ENCODE data around the gene CCDC158. TPM values are rescaled to one million over a fixed set of nuclear protein-coding genes. Genes with fewer than 3 reads are reported as not detected.

CCDC158 gene
- total and polyA plus RNA-seq, 2 of the 8 experiments (the other 6 are each of a cell fraction or from before 2014, with no cell fraction given) = not detected

- H4K5ac ChIP-seq (ENCODE audit: insufficient read length, low read depth, low read length) = no peak overlapping the region
- 89% methylated on average over 1 of the region's 1 CpG; no CpG with 5 or more reads in 1 of the 2 experiments for WGBS, 2 experiments (ENCODE audit: extremely low coverage in 1 of 2, insufficient coverage in 1 of 2, insufficient read length in 1 of 2, insufficient replicate concordance in 2 of 2, low coverage in 1 of 2, low lambda C conversion rate in 2 of 2, missing lambda C conversion rate in 1 of 2)
- no peaks in the 10 kb centered on the region for H3K9me3 ChIP-seq (ENCODE audit: insufficient read depth in 2 of 2, low read depth in 1 of 2, low read length in 1 of 2)
- H3K4me2 ChIP-seq (ENCODE audit: insufficient read depth in 1 of 2, low read depth in 2 of 2, low read length in 2 of 2) = no peak overlapping the region
- H3K36me3 ChIP-seq (ENCODE audit: control insufficient read depth in 2 of 4, insufficient read depth in 4 of 4, low read length in 3 of 4) = no peaks in the 10 kb centered on the region
- no peak overlapping the region for H3K56ac ChIP-seq (replicated peaks; ENCODE audit: insufficient read length, low read depth, low read length)
- H3K27ac ChIP-seq (ENCODE audit: low read depth, low read length) = no peak overlapping the region
- no peak overlapping the region for H2AFZ ChIP-seq (ENCODE audit: low read length)
- no peak overlapping the region for H2BK12ac ChIP-seq (ENCODE audit: low read depth, low read length)
- no peak overlapping the region for H2BK15ac ChIP-seq (ENCODE audit: low read length)
- H3K23me2 ChIP-seq (ENCODE audit: low read depth, low read length) = no peaks in the 10 kb centered on the region
- no peak overlapping the region for H4K91ac ChIP-seq (replicated peaks; ENCODE audit: insufficient read length, low read length)
- H4K20me1 ChIP-seq (replicated peaks in 1 of 2; ENCODE audit: control insufficient read depth in 1 of 2, insufficient read depth in 2 of 2, low read length in 2 of 2) = no peaks in the 10 kb centered on the region
- H2BK120ac ChIP-seq (replicated peaks; ENCODE audit: low read depth, low read length) = no peak overlapping the region
- no peak overlapping the region for H3K4ac ChIP-seq (replicated peaks; ENCODE audit: insufficient read length, low read depth, low read length)
- no peak overlapping the region for H4K8ac ChIP-seq (ENCODE audit: extremely low read depth, insufficient read depth, low read length)
- POLR2A ChIA-PET (ENCODE audit: partially characterized antibody) = no interaction called here
- no peak overlapping the region for H3K9ac ChIP-seq (replicated peaks in 1 of 4; ENCODE audit: extremely low read depth in 1 of 4, low read depth in 3 of 4, low read length in 3 of 4)
- H3K27me3 ChIP-seq (replicated peaks in 1 of 4; ENCODE audit: control insufficient read depth in 3 of 4, extremely low read depth in 1 of 4, insufficient read depth in 3 of 4, low read length in 3 of 4) = no peaks in the 10 kb centered on the region
- H3K14ac ChIP-seq (ENCODE audit: insufficient read length) = no peak overlapping the region
- H3K79me1 ChIP-seq (ENCODE audit: low read depth, low read length) = no peaks in the 10 kb centered on the region
- H2AK5ac ChIP-seq (ENCODE audit: low read depth, low read length) = no peak overlapping the region
- no peak overlapping the region for H3K23ac ChIP-seq (ENCODE audit: insufficient read length)
- peaks cover 0 to 8% (median 6%) of the 10 kb centered on the region in 4 experiments; a peak in 4 of 7 replicates for H3K4me1 ChIP-seq (replicated peaks in 1 of 4; ENCODE audit: control insufficient read depth in 3 of 4, insufficient read depth in 4 of 4, low read length in 3 of 4)
- no peak overlapping the region for H3K18ac ChIP-seq (ENCODE audit: extremely low read depth, low read length)
- no peak for DNase-seq (ENCODE audit: low read depth in 1 of 2, low spot score in 2 of 2)
- H2BK5ac ChIP-seq (ENCODE audit: low read depth, low read length) = no peak overlapping the region
- no peaks in the 10 kb centered on the region for H3K79me2 ChIP-seq (ENCODE audit: control insufficient read depth in 1 of 2, insufficient read depth in 2 of 2, low read length in 2 of 2)
- H3K4me3 ChIP-seq (ENCODE audit: extremely low read depth in 1 of 4, insufficient read depth in 2 of 4, low read depth in 3 of 4, low read length in 4 of 4) = no peak overlapping the region
- no peak for FAIRE-seq
- CTCF ChIA-PET (ENCODE audit: partially characterized antibody) = interaction anchor here (1.1 to 17.5 kb wide), 10 partner anchors 11 to 466 kb away, joined by 3 to 314 read pairs (median 8); no protein-coding TSS in a partner anchor
- no peak overlapping the region for H2BK20ac ChIP-seq (ENCODE audit: low read length)
- TF ChIP-seq KDM1A (IDR thresholded peaks at IDR 0.05; ENCODE audit: borderline replicate concordance, low read length) (no peak), EP300 (IDR thresholded peaks at IDR 0.05; ENCODE audit: borderline replicate concordance in 1 of 2, low read depth in 2 of 2, low read length in 2 of 2) (no peak), CBX5 (IDR thresholded peaks at IDR 0.05; ENCODE audit: low read depth, low read length) (no peak), YY1 (IDR thresholded peaks at IDR 0.05; ENCODE audit: low read depth, low read length) (no peak), TEAD4 (IDR thresholded peaks at IDR 0.05; ENCODE audit: low read depth, low read length) (no peak), SUZ12 (IDR thresholded peaks at IDR 0.05; ENCODE audit: low read length) (no peak), KDM4A (IDR thresholded peaks at IDR 0.05; ENCODE audit: low read depth, low read length, severe bottlenecking) (no peak), HDAC6 (IDR thresholded peaks at IDR 0.05; ENCODE audit: low read depth, low read length) (no peak), CHD1 (IDR thresholded peaks at IDR 0.05; ENCODE audit: low read depth, low read length) (no peak), TAF1 (IDR thresholded peaks at IDR 0.05; ENCODE audit: low read depth, low read length) (no peak), NANOG (IDR thresholded peaks at IDR 0.05; ENCODE audit: insufficient read depth, low read depth, low read length, poor library complexity, severe bottlenecking) (no peak), RBBP5 (IDR thresholded peaks at IDR 0.05; ENCODE audit: borderline replicate concordance, low read depth, low read length) (no peak)
- TF ChIP-seq, protein P1, sequence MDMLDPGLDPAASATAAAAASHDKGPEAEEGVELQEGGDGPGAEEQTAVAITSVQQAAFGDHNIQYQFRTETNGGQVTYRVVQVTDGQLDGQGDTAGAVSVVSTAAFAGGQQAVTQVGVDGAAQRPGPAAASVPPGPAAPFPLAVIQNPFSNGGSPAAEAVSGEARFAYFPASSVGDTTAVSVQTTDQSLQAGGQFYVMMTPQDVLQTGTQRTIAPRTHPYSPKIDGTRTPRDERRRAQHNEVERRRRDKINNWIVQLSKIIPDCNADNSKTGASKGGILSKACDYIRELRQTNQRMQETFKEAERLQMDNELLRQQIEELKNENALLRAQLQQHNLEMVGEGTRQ (IDR thresholded peaks at IDR 0.05; ENCODE audit: low read length) = no peak
These were observed 8.7 kb upstream of the CCDC158 start for GRCh38 chr4:76429636-76430035.

All from H1 (cell line).